ENCODE results near the gene KRTAP5-5.
A peak's percentile ranks its signal among the peaks of the same experiment; 100 is the strongest.
"Not testable (repeated sequence)": the region's sequence is repeated elsewhere in the genome, so short reads cannot be mapped to it uniquely, and the experiment has no call there.

KRTAP5-5 gene

DNA sequence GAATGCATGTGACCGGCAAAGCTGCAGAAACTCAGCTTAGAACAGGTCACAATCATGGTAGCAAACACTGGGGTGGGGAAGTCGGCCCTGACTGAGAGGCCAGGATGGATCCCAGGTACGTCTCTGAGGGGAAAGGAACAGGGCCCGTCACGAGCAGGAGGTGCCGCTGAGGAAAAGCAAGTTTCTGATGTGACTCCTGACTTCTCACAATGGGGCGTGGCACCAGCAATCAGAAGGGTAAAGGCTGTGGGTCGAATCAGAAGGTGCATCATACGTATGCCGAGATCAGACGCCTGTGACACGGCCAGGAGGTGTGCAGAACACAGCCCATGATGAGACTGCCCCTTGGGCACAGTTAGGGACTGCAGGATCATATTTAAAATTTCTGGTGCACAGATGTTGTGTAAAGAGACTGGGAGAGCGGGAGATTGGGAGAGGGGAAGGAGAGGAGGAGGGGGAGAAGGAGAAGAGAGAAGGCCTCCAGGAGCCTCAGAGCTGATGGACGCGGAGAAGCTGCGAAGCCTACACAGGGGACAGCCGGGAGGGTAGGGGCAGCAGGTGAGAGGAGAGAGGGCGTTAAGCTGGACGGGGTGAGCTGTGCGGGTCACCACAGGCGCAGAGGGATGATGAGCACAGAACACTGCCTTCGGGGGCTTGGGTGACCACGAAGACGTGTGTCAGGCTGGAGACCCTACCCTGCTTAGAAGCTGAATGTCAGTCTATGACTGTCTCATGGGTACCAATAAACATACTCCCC, 30.7 kb downstream of the KRTAP5-5 start:
- no peak for DNase-seq

- not testable (repeated sequence) for DNase-seq
Observed at GRCh38 chr11:1661454-1662269, 32.1 kb downstream of the KRTAP5-5 start.

DNA sequence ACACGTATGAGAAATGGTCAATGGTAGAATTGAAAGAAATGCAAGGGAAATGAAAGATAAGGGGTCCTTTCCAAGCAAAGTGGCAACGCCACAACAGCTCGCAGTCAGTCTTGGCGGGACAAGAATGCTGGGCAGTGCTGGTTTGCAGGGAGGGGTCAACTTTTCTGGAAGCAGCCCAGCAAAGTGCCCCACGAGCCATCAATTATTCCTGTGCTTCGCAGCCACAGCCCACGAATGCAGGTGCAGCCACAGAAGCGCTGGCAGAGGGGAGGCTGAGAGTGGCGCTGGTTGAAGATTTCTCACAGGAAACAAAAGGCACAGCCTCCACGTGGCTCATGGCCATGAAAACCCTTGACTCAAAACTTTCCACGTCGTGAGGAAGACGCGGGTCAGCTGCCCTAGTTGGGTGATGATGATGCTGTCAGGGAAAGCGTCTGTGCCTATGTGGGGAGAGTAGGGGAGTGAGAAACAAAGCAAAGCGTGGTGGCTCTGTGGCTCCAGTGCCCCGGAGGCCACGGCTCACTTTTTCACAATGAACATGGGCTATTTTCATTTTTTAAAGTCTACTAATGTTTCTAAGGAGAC, 33.2 kb downstream of the KRTAP5-5 start:
- DNase-seq: not testable (repeated sequence)

DNA sequence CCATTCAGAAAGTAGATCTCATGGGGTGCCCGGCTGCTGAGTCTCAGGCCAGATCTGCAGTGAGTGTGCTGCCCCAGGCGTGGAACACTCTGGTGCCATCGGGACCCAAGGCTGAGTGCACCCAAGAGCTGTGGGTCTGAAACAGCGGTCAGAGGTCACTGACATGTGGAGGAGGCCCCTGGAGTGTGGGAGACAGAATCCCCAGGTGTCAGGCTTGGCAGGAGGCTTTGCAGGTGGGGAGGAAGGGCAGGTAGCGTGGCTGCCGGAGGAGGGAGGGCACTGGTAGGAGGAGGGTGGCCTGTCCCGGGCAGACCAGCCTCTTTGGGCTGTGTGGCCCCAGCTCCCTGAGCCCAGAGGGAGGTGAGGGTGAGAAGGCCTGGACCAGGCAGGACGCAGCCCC, 35.7 kb downstream of the KRTAP5-5 start:
- DNase-seq: peak; percentile 29

GRCh38 chr11:1667121-1667850, 37.7 kb downstream of the KRTAP5-5 start:
- no peak for DNase-seq

DNA sequence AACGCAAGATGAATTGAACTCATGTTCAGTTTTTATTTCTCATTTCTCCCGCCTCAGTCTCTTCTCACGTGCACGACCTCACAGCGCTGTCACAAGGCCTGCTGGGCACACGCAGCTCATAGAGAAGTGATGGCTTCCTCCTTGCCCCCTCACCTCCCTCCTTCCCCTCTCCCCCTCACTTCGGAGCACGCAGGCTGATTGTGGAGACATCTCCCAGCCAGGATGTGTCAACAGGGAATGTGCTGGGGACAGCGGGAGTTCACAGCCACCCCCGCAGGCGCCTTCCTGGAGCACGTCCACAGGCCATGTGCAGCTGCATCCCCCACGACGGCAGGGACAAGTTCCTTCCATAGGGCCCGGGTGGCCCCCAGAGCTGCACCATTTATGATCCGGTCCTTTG, 38.3 kb downstream of the KRTAP5-5 start:
- no peak for DNase-seq

- no peak for DNase-seq
Observed at GRCh38 chr11:1668911-1669473, 39.4 kb downstream of the KRTAP5-5 start.

DNA sequence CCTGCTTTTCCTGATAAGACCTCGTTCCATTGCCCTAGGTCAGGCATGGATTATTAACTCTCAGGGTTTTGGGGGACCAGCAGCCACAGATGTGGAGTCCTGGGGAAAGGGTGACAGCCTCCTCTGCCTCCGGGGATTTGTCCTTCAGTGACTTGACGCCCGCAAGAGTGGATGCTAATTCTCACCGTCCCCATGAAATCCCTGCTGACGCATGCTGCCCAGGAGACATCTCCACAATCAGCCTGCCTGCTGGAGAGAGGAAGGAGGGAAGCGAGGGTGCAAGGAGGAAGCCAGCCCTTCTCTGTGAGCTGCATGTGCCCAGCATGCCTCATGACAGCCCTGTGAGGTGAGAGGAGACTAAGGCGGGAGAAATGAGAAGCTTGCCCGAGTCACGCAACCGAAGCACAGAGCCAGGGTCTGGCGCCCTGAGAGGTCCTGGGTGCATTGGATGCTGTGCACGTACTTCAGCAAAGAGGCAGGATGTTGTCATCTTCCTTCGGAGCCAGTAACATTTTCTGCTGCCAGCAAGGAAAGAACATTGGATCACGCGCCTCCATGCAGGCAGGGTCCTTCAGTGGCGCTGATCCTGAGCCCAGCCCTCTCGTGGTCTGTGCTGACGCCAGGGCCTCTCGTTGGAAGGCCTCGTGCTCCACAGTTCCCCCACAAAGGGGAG, 40.1 kb downstream of the KRTAP5-5 start:
- no peak for DNase-seq

GRCh38 chr11:1670457-1670856, 40.9 kb downstream of the KRTAP5-5 start:
- not testable (repeated sequence) for DNase-seq

DNA sequence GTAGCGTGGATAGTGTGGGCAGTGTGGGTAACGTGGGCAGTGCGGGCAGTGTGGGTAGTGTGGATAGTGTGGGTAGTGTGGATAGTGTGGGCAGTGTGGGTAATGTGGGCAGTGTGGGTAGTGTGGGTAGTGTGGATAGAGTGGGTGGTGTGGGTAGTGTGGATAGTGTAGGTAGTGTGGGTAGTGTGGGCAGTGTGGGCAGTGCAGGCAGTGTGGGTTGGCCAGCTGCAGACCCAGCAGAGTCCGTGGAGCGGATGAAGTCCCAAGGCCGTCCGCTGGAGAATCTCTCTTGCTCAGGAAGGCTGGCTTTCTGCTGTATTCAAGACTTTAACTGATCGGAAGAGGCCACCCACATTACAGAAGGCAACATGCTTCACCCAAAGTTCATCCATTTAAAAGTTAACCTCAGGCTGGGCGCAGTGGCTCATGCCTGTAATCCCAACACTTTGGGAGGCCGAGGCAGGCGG, 41.4 kb downstream of the KRTAP5-5 start:
- no peak for DNase-seq

- no peak for DNase-seq
Observed at GRCh38 chr11:1671658-1672057, 42.1 kb downstream of the KRTAP5-5 start.

DNA sequence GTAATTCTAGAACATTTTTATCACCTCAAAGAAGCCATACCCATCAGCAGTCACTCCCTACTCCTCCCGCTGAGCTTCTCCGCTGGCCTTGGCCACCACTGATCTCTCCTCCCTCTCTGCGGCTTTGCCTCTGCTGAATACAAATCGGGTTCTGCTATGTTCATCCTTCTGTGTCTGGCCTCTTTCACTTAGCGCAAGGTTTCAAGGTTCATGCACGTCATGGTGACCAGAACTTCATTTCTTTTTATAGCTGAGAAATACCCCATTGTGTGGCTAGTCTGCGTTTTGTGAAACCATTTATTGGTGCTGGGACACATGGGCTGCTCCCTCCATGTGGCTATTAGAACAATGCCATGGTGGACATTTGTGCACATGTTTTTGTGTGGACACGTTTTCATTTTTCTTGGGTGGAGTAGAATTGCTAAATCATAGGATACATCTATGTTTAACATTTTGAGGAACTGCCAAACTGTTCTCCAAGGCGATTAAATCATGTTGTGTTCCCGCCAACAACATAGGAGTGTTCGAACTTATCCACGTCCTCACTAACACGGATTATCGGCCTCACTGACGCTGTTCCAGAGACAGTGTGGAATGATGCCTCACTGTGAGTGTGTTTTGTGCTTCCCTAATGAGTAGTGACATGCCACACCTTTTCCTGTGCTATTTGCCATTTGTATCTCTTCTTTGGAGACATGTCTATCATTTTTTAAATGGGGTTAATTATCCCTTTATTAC, 43.2 kb downstream of the KRTAP5-5 start:
- DNase-seq: no peak

- DNase-seq: no peak
Observed at GRCh38 chr11:1673446-1674172, 44.0 kb downstream of the KRTAP5-5 start.

DNA sequence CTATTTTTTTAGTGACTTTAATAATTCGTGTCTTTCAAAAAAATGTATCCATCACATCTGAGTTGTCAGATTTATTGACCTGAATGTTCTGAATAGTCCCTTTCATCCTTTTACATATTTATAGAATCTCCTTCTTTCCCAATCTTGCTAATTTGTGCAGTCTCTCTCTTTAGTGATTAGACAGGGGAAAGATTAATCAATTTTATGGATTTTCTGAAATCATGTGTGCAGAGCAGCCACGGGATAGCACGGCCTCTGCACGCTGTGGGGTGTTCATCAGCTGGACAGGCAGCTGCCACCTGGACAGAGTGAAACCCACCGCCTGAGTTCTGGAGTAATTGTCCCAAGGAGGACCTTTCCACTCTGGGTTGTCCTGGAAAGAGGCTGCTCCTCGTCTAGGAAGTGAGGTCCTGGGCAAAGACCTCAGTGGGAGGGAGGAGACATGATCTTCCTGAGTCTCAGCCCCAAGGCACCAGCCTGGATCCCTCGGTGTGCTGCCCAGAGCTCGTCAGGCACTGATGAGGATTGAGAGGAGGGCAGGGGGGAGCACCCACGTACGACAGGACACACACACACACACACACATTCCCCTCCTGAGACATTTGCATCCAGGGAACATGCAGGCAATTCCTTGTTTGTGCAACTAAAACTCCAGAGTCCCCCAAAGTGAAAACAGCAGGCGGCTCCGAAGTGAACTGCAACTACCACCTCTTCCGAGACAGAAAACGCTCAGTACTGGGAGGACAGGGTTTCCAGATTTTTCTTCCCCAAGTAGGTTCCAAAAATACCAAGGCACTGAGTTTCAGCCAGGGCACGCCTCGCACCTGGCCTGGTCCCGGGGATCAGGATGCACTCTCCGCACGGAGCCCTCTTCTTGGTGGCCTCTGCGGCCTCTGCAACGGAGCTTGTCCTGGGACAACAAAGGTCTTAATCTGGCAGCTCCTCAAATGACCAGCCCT, 44.9 kb downstream of the KRTAP5-5 start:
- no peak for DNase-seq

- no peak for DNase-seq
Observed at GRCh38 chr11:1675536-1676228, 46.1 kb downstream of the KRTAP5-5 start.

GRCh38 chr11:1676229-1676740, 46.7 kb downstream of the KRTAP5-5 start:
- DNase-seq: no peak

- DNase-seq: no peak
Observed at GRCh38 chr11:1679881-1680280, 50.3 kb downstream of the KRTAP5-5 start.
